Esophagus muscularis mucosa (tissue), 4 donors: ENCODE measurements around the gene NELFA.

Experiments
- CTCF ChIP-seq, 3 experiments: fragments of 200-600 bp in 2 of 3; fragments of 450-650 bp in 1 of 3; sonication (generic) in 2 of 3; IDR thresholded peaks; one replicate each; pipeline ENCODE4 v1.5.1; 2017 to 2019; ENCODE audit warnings: antibody characterized with exemption in 3 of 3, mild to moderate bottlenecking in 2 of 3, moderate library complexity in 1 of 3
- EP300 ChIP-seq: sonication (generic); formaldehyde crosslinking; IDR thresholded peaks from one replicate; pipeline ENCODE4 v1.6.1; 2017; ENCODE audit warnings: antibody characterized with exemption
- POLR2A ChIP-seq: fragments of 450-650 bp; IDR thresholded peaks from one replicate; pipeline ENCODE4 v1.6.1; 2017; ENCODE audit warnings: antibody characterized with exemption, moderate library complexity, mild to moderate bottlenecking, low read depth
- POLR2AphosphoS5 ChIP-seq, 2 donors: sonication (generic); formaldehyde crosslinking; IDR thresholded peaks; one replicate each; pipeline ENCODE4 v1.6.1; 2017; ENCODE audit warnings: antibody characterized with exemption in 2 of 2

GRCh38 chr4:1982124-1983052, 26.4 kb downstream of the NELFA start:
- TF ChIP-seq EP300 (no peak), CTCF (IDR thresholded peaks at IDR 0.05) (no peak), POLR2A (no peak), POLR2AphosphoS5 (IDR thresholded peaks at IDR 0.05) (no peak)
